Measurements from ENCODE around the gene CPLX1. TPM values are rescaled to one million over a fixed set of nuclear protein-coding genes. Genes with fewer than 3 reads are reported as not detected.

The CPLX1 gene
- total RNA-seq, 1 experiment from 2014 or later, result 14.5 TPM

- Histone ChIP-seq H3K79me2 (ENCODE audit: insufficient read depth, low read length) (no peaks in the 10 kb centered on the region), H4K20me1 (ENCODE audit: insufficient read depth) (no peaks in the 10 kb centered on the region), H3K9ac (ENCODE audit: low read length) (no peak overlapping the region), H3K36me3 (ENCODE audit: control insufficient read depth in 1 of 2, insufficient read depth in 2 of 2, low read length in 2 of 2) (no peaks in the 10 kb centered on the region), H2AFZ (ENCODE audit: low read depth, low read length, poor library complexity, severe bottlenecking) (no peak overlapping the region), H3K27ac (ENCODE audit: low read depth, low read length) (no peak overlapping the region), H3K9me3 (ENCODE audit: control insufficient read depth in 1 of 2, insufficient read depth in 1 of 2, low read depth in 1 of 2, low read length in 2 of 2) (no peaks in the 10 kb centered on the region), H3K4me1 (ENCODE audit: control insufficient read depth in 1 of 2, insufficient read depth in 2 of 2, low read length in 2 of 2) (peaks cover 0 to 3% of the 10 kb centered on the region in 2 experiments; a peak in 1 of 4 replicates), H3K27me3 (ENCODE audit: insufficient read depth, low read length) (no peaks in the 10 kb centered on the region), H3K4me2 (ENCODE audit: low read length) (no peak overlapping the region), H3K9me2 (ENCODE audit: insufficient read depth) (no peaks in the 10 kb centered on the region), H3K4me3 (replicated peaks in 1 of 2; ENCODE audit: low read depth in 1 of 2, low read length in 2 of 2) (no peak overlapping the region)
- no peak for TF ChIP-seq ZFX (IDR thresholded peaks at IDR 0.05)
- TF ChIP-seq EZH2phosphoT487 (IDR thresholded peaks at IDR 0.05; ENCODE audit: borderline replicate concordance), result no peak
- TF ChIP-seq SP1 (IDR thresholded peaks at IDR 0.05; ENCODE audit: low read depth), result no peak
- no peak for TF ChIP-seq RAD21 (IDR thresholded peaks at IDR 0.05; ENCODE audit: low read depth)
- no peak for TF ChIP-seq CEBPB (IDR thresholded peaks at IDR 0.05; ENCODE audit: low read depth)
- TF ChIP-seq ATF3 (IDR thresholded peaks at IDR 0.05), result no peak
- no peak for TF ChIP-seq POLR2A (IDR thresholded peaks at IDR 0.05; ENCODE audit: borderline replicate concordance, extremely low read depth, insufficient read depth, insufficient read length)
- no peak for TF ChIP-seq CTCF (IDR thresholded peaks at IDR 0.05 in 2 of 3, conservative IDR thresholded peaks at IDR 0.05 in 1 of 3; ENCODE audit: borderline replicate concordance in 1 of 3, insufficient read depth in 1 of 3, low read depth in 2 of 3, low read length in 2 of 3)
- TF ChIP-seq ELF1 (IDR thresholded peaks at IDR 0.05; ENCODE audit: borderline replicate concordance, low read depth), result no peak
- TF ChIP-seq ZBTB33 (IDR thresholded peaks at IDR 0.05; ENCODE audit: extremely low read depth, insufficient replicate concordance, low read length), result no peak
- TF ChIP-seq YY1 (IDR thresholded peaks at IDR 0.05; ENCODE audit: extremely low read depth, insufficient replicate concordance, low read depth, low read length), result no peak
- TF ChIP-seq EGR1 (IDR thresholded peaks at IDR 0.05; ENCODE audit: low read depth), result no peak
- no peak for TF ChIP-seq EZH2 (IDR thresholded peaks at IDR 0.05)
- no peak for TF ChIP-seq SIN3A (IDR thresholded peaks at IDR 0.05; ENCODE audit: low read depth)
- TF ChIP-seq MAX (IDR thresholded peaks at IDR 0.05), result no peak
- no peak for TF ChIP-seq ZNF274 (IDR thresholded peaks at IDR 0.05; ENCODE audit: low read depth, low read length)
- ATAC-seq, result no peak
- BruUV-seq (replicated peaks), result no TSS peak
- intact Hi-C loops (cut with micrococcal nuclease), result no loop called here
- CTCF ChIA-PET, result no interaction called here
- RAD21 ChIA-PET (ENCODE audit: low non-redundant PET in 1 of 2, low total read pairs in 2 of 2, uncharacterized antibody in 2 of 2, unreplicated experiment in 2 of 2), result no interaction called here
- no peak for DNase-seq (ENCODE audit: low read depth, low spot score)
- POLR2A ChIA-PET, result no interaction called here
These were observed 1.5 kb upstream of the CPLX1 start for GRCh38 chr4:827209-828081.
